ENCODE data around the gene EIF2S1.
"Not testable (repeated sequence)": the region's sequence is repeated elsewhere in the genome, so short reads cannot be mapped to it uniquely, and the experiment has no call there.

EIF2S1 gene

GRCh38 chr14:67372833-67373232 is 12.7 kb downstream of the EIF2S1 start:
- no peak for DNase-seq

GRCh38 chr14:67373347-67373746 is 13.2 kb downstream of the EIF2S1 start:
- no peak for DNase-seq

- DNase-seq: no peak
Observed at GRCh38 chr14:67377916-67378315, 17.8 kb downstream of the EIF2S1 start.

DNA sequence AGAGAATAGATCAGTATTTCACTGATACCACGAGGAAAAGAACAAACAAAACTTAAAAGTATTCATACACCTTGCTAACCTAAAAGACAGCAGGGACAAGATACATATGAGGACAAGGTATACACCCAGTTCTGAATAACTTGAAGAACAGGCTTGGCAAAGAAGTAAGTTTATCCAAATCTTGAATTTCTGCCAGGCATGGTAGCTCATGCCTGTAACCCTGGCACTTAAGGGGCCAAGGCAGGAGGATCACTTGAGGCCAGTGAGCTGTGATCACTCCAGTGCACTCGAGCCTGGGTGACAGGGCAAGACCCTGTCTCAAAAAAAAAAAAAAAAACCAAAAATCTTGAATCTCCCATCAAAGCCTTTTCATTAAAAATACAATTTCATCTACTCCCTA is 25.0 kb downstream of the EIF2S1 start:
- no peak for DNase-seq

GRCh38 chr14:67385618-67386017 is 25.5 kb downstream of the EIF2S1 start:
- no peak for DNase-seq

GRCh38 chr14:67387195-67387594 is 27.1 kb downstream of the EIF2S1 start:
- DNase-seq: no peak

DNA sequence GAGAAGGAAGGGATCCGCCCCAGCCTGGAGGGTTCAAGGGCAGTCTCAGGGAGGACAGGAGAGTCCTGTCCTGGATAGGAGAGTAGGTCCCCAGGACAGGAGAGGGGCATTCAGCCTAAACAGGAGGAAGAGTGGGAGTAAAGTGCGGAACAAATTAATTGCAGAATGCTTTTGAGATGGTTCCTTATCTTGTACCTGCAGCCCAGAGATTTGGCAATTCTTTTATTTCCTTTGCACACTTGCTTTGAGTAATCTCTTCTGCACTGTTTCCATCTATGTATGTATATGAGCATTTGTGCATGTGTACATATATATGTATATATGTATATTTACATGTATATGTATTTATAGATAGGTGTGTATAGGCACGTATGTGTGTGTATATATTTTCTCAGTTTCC is 29.1 kb downstream of the EIF2S1 start:
- DNase-seq: no peak

- DNase-seq: no peak
Observed at GRCh38 chr14:67389811-67390534, 29.8 kb downstream of the EIF2S1 start.

GRCh38 chr14:67391268-67391667 is 31.1 kb downstream of the EIF2S1 start:
- DNase-seq: no peak

DNA sequence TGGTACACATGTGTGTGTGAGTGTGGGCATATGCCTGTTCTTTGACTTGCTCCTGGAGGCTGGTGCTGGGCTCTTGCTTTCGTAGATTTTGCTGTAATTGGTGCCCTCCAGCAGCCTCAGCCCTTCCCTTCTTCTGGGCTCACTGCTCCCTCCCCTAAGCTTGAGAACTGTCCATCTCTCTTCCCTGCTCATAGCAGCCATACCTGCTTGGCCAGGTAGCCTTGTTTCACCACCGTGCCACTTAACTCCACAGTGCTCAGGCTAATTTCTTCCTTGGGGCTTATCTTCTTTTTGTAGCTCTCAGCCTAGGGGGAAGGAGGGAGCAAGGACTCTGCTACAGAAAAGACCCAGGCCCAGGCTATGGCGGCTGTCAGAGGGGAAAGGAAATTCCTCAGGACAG is 32.0 kb downstream of the EIF2S1 start:
- DNase-seq: no peak

- DNase-seq: no peak
Observed at GRCh38 chr14:67392800-67393199, 32.7 kb downstream of the EIF2S1 start.

DNA sequence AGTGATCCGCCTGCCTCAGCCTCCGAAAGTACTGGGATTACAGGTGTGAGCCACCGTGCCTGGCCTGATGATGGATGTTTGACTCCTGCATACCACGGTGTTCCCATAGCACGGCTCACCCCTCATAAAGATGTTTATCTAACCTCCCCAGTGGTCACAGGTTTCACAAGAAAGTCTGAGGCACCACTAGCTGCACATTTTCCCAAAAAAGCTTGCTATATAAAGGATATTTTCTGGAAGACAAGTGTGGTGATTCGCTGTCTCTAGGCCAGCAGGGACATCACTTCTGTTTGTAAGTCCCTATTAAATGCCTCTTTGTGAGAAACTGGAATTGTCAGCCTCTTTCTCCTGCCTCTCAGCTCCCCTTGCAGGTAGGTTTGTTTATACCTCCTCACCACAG is 33.6 kb downstream of the EIF2S1 start:
- DNase-seq: no peak

- no peak for DNase-seq
Observed at GRCh38 chr14:67395086-67395875, 35.2 kb downstream of the EIF2S1 start.

DNA sequence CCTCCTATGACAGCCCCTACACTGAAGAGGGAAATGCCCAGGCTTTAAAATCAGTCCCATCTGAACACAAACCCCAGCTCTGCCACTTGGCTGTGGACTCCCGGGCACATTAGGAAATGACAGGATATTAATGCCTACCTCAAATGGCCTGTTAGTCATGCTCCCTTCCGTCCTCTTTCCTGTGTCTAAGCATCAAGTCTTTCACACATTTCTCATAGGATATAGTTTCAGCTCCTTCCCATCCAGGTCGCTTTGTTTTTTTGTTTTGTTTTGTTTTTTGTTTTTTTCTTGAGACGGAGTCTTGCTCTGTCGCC is 35.7 kb downstream of the EIF2S1 start:
- no peak for DNase-seq

DNA sequence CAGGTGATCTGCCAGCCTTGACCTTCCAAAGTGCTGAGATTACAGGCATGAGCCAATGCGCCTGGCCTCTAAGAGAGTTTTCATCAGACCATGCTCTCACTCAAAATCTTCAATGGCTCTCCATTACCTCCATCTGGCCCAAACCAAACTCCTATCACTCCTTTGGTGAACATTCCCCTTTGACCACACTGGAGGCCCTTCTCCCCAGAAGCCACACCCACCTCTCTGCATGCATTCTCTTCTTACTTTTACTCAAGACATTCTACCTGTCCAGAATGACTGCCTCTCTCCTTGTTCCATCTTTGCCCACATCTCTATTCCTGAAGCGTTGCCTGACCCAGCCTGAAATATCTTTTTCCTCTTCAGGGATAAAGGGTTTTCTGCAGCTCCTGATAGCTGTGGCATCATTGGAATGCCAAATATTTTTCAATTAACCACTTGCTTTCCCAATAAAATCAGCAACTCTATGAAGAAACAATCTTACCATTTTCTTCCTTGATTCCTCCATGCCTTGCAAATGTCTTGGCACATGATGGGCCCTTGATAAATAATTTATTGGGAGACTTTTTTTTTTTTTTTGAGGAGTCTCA is 36.3 kb downstream of the EIF2S1 start:
- DNase-seq: no peak

DNA sequence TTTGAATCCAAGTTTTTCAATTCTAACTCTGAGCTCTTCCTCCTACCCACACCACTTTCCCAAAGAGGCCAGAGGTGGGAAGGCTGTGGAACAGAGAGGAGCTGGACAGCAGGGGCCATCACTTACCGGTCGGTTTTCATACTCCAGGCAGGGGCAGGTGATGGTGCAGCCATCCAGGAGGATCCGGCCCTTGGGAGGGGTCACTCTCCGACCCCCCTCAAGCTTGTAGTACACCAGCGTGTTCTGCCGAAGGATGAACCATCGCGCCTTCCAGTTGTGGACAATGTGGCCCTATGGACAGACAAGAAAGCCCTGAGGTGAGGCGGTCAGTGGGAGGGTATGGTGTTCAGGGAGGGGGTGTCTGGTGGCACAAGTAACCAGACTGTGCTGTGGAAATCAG is 37.4 kb downstream of the EIF2S1 start:
- no peak for DNase-seq

GRCh38 chr14:67400434-67400833 is 40.3 kb downstream of the EIF2S1 start:
- DNase-seq: no peak

- no peak for DNase-seq
Observed at GRCh38 chr14:67405771-67406170, 45.6 kb downstream of the EIF2S1 start.

- DNase-seq: not testable (repeated sequence)
Observed at GRCh38 chr14:67408122-67408801, 48.1 kb downstream of the EIF2S1 start.

DNA sequence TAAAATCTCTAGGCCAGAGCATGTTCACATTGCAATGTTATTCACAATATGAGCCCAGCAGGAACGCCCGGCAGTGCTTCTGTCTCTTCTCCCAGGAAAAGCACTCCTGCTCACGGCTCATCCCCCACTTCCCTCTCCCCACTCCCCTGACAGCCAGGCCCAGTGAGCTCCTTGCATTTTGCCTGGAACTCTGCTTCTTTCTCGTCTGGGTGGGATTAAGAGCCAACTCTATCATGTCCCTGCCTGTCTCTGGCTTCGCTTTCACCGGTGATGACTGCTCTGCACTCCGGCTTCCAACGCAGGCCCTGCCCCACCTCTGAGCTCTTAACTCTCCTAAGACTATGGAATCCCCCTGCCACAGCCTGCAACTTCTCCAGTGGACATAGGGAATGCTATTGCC is 49.3 kb downstream of the EIF2S1 start:
- no peak for DNase-seq

- DNase-seq: no peak
Observed at GRCh38 chr14:67410313-67410712, 50.2 kb downstream of the EIF2S1 start.

- DNase-seq: no peak
Observed at GRCh38 chr14:67411370-67411769, 51.2 kb downstream of the EIF2S1 start.

DNA sequence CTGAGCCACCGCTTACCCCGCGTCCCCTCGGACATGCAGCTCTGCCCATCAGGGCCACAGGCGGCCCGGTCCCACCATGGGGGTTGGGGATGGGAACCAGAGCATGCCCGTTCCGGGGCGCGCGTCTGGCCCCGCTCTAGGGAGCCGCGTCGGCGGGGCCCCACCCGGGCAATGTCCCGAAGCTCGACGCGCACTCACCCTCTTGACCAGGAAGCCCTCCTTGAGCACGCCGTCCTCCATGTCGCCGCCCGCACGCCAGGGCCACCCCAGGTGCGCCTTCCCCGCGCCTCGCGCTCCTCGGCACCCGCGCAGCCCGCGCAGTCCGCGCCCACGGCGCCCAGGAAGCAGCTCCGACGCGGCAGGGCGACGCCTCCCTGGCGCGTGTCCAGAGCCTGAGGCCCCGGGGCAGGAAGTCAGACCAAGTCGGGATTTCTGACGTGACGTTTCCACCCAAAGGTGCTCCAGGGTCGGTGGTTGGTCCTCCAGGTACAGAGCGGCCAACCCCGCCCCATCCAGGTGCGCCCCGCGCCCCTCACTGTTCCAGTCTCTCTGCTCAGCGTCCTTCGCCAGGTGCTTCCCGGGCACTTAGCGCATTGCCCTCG is 51.8 kb downstream of the EIF2S1 start, which contains the start of gene PLEK2:
TSS of gene PLEK2 (minus strand) at position 346 of the 602 bp plus-strand sequence. CDS start at position 240, 106 bp downstream.
- peak; percentile 30 for DNase-seq
